ENCODE results near the gene PHIP. TPM values are rescaled to one million over a fixed set of nuclear protein-coding genes. Genes with fewer than 3 reads are reported as not detected.

Gene PHIP
- total and polyA plus RNA-seq, 2 experiments from 2014 or later: 48.0 to 65.4 TPM

DNA sequence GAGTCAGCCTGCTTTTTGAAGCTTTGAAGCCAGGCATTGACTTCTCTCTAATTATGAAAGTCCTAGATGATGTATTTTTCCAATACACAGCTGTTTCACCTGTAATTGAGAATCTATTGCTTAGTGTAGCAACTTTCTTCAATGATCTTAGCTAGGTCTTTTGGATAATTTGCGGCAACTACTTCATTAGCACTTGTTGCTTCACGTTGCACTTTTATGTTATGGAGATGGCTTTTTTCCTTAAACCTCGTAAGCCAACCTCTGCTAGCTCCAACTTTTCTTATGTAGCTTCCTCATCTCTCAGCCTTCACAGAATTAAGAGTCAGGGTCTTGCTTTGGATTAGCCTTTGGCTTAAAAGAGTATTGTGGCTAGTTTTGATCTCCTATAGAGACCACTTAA lies 44.8 kb downstream of the PHIP start (continued):
- TF ChIP-seq, protein P1, sequence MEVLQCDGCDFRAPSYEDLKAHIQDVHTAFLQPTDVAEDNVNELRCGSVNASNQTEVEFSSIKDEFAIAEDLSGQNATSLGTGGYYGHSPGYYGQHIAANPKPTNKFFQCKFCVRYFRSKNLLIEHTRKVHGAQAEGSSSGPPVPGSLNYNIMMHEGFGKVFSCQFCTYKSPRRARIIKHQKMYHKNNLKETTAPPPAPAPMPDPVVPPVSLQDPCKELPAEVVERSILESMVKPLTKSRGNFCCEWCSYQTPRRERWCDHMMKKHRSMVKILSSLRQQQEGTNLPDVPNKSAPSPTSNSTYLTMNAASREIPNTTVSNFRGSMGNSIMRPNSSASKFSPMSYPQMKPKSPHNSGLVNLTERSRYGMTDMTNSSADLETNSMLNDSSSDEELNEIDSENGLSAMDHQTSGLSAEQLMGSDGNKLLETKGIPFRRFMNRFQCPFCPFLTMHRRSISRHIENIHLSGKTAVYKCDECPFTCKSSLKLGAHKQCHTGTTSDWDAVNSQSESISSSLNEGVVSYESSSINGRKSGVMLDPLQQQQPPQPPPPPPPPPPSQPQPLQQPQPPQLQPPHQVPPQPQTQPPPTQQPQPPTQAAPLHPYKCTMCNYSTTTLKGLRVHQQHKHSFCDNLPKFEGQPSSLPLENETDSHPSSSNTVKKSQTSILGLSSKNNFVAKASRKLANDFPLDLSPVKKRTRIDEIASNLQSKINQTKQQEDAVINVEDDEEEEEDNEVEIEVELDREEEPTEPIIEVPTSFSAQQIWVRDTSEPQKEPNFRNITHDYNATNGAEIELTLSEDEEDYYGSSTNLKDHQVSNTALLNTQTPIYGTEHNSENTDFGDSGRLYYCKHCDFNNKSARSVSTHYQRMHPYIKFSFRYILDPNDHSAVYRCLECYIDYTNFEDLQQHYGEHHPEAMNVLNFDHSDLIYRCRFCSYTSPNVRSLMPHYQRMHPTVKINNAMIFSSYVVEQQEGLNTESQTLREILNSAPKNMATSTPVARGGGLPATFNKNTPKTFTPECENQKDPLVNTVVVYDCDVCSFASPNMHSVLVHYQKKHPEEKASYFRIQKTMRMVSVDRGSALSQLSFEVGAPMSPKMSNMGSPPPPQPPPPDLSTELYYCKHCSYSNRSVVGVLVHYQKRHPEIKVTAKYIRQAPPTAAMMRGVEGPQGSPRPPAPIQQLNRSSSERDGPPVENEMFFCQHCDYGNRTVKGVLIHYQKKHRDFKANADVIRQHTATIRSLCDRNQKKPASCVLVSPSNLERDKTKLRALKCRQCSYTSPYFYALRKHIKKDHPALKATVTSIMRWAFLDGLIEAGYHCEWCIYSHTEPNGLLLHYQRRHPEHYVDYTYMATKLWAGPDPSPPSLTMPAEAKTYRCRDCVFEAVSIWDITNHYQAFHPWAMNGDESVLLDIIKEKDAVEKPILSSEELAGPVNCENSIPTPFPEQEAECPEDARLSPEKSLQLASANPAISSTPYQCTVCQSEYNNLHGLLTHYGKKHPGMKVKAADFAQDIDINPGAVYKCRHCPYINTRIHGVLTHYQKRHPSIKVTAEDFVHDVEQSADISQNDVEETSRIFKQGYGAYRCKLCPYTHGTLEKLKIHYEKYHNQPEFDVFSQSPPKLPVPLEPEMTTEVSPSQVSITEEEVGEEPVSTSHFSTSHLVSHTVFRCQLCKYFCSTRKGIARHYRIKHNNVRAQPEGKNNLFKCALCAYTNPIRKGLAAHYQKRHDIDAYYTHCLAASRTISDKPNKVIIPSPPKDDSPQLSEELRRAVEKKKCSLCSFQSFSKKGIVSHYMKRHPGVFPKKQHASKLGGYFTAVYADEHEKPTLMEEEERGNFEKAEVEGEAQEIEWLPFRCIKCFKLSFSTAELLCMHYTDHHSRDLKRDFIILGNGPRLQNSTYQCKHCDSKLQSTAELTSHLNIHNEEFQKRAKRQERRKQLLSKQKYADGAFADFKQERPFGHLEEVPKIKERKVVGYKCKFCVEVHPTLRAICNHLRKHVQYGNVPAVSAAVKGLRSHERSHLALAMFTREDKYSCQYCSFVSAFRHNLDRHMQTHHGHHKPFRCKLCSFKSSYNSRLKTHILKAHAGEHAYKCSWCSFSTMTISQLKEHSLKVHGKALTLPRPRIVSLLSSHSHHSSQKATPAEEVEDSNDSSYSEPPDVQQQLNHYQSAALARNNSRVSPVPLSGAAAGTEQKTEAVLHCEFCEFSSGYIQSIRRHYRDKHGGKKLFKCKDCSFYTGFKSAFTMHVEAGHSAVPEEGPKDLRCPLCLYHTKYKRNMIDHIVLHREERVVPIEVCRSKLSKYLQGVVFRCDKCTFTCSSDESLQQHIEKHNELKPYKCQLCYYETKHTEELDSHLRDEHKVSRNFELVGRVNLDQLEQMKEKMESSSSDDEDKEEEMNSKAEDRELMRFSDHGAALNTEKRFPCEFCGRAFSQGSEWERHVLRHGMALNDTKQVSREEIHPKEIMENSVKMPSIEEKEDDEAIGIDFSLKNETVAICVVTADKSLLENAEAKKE (CRISPR knock-in tag; IDR thresholded peaks at IDR 0.05): no peak
- no peak for TF ChIP-seq STAT1 (IDR thresholded peaks at IDR 0.05; ENCODE audit: unreplicated experiment)
- TF ChIP-seq, protein P2, sequence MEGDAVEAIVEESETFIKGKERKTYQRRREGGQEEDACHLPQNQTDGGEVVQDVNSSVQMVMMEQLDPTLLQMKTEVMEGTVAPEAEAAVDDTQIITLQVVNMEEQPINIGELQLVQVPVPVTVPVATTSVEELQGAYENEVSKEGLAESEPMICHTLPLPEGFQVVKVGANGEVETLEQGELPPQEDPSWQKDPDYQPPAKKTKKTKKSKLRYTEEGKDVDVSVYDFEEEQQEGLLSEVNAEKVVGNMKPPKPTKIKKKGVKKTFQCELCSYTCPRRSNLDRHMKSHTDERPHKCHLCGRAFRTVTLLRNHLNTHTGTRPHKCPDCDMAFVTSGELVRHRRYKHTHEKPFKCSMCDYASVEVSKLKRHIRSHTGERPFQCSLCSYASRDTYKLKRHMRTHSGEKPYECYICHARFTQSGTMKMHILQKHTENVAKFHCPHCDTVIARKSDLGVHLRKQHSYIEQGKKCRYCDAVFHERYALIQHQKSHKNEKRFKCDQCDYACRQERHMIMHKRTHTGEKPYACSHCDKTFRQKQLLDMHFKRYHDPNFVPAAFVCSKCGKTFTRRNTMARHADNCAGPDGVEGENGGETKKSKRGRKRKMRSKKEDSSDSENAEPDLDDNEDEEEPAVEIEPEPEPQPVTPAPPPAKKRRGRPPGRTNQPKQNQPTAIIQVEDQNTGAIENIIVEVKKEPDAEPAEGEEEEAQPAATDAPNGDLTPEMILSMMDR (conservative IDR thresholded peaks at IDR 0.05; ENCODE audit: low read depth in 2 of 2): no peak

DNA sequence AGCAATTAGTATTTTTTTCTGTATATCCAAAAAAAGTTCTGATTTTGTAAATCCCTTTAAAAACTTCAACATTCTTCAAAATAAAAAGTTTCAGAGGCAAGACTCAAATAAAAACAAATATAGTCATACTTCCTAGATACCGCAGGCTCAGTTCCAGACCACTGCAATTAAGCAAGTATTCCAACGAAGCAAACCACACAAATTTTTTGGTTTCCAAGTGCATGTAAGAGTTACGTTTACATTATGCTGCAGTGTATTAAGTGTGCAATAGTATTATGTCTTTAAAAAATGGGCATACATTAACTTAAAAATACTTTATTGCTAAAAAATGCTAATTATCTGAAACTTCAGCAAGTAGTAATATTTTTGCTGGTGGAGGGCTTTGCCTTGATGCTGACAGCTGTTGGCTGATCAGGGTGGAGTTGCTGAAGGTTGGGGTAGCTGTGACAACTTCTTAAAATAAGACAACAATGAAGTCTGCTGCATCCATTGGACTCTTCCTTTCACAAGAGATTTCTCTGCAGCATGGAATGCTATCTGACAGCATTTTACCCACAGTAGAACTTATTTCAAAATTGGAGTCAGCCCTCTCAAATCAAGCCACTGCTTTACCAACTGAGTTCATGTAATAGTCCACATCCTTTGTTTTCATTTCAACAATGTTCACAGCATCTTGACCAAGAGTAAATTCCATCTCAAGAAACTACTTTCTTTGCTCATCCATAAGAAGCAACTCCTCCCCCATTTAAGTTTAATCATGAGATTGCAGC lies 46.0 kb downstream of the PHIP start:
- peaks cover 88% of the 10 kb centered on the region for H3K79me2 ChIP-seq (replicated peaks; ENCODE audit: insufficient read depth)
- no peak overlapping the region for H3K27ac ChIP-seq (ENCODE audit: low read depth)
- no peak for ATAC-seq
- TF ChIP-seq POLR2AphosphoS5 (IDR thresholded peaks at IDR 0.05; ENCODE audit: low read depth) (no peak), JUNB (IDR thresholded peaks at IDR 0.05; ENCODE audit: unreplicated experiment) (no peak), CREB1 (CRISPR knock-in tag; IDR thresholded peaks at IDR 0.05; ENCODE audit: low read depth) (no peak), ZNF114 (CRISPR knock-in tag; IDR thresholded peaks at IDR 0.05) (no peak), EZH2phosphoT487 (IDR thresholded peaks at IDR 0.05; ENCODE audit: unreplicated experiment) (no peak), ZNF331 (CRISPR knock-in tag; IDR thresholded peaks at IDR 0.05; ENCODE audit: low read depth) (no peak), NANOG (IDR thresholded peaks at IDR 0.05; ENCODE audit: borderline replicate concordance) (no peak), STAT1 (IDR thresholded peaks at IDR 0.05; ENCODE audit: unreplicated experiment) (no peak)
- TF ChIP-seq, protein P3, sequence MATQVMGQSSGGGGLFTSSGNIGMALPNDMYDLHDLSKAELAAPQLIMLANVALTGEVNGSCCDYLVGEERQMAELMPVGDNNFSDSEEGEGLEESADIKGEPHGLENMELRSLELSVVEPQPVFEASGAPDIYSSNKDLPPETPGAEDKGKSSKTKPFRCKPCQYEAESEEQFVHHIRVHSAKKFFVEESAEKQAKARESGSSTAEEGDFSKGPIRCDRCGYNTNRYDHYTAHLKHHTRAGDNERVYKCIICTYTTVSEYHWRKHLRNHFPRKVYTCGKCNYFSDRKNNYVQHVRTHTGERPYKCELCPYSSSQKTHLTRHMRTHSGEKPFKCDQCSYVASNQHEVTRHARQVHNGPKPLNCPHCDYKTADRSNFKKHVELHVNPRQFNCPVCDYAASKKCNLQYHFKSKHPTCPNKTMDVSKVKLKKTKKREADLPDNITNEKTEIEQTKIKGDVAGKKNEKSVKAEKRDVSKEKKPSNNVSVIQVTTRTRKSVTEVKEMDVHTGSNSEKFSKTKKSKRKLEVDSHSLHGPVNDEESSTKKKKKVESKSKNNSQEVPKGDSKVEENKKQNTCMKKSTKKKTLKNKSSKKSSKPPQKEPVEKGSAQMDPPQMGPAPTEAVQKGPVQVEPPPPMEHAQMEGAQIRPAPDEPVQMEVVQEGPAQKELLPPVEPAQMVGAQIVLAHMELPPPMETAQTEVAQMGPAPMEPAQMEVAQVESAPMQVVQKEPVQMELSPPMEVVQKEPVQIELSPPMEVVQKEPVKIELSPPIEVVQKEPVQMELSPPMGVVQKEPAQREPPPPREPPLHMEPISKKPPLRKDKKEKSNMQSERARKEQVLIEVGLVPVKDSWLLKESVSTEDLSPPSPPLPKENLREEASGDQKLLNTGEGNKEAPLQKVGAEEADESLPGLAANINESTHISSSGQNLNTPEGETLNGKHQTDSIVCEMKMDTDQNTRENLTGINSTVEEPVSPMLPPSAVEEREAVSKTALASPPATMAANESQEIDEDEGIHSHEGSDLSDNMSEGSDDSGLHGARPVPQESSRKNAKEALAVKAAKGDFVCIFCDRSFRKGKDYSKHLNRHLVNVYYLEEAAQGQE (IDR thresholded peaks at IDR 0.05; ENCODE audit: unreplicated experiment): no peak
- TF ChIP-seq, protein P4, sequence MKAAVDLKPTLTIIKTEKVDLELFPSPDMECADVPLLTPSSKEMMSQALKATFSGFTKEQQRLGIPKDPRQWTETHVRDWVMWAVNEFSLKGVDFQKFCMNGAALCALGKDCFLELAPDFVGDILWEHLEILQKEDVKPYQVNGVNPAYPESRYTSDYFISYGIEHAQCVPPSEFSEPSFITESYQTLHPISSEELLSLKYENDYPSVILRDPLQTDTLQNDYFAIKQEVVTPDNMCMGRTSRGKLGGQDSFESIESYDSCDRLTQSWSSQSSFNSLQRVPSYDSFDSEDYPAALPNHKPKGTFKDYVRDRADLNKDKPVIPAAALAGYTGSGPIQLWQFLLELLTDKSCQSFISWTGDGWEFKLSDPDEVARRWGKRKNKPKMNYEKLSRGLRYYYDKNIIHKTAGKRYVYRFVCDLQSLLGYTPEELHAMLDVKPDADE (IDR thresholded peaks at IDR 0.05): no peak

More for the DNA sequence above, 46.0 kb downstream of the PHIP start:
- no peaks in the 10 kb centered on the region for H3K9me3 Mint-ChIP-seq
- DNase-seq (ENCODE audit: low spot score): no peak
- no peaks in the 10 kb centered on the region for H3K36me3 ChIP-seq (ENCODE audit: insufficient read depth)
- no peak overlapping the region for H3K4me3 ChIP-seq
- no peak overlapping the region for H3K27ac Mint-ChIP-seq
- no peaks in the 10 kb centered on the region for H3K9me2 ChIP-seq (ENCODE audit: insufficient read depth)
- H3F3A ChIP-seq (replicated peaks; ENCODE audit: low read depth): no peaks in the 10 kb centered on the region
- H4K20me1 ChIP-seq (replicated peaks; ENCODE audit: insufficient read depth): peaks cover 11% of the 10 kb centered on the region
- H3K4me1 ChIP-seq (ENCODE audit: insufficient read depth): no peaks in the 10 kb centered on the region
- H3K27me3 ChIP-seq (ENCODE audit: insufficient read depth): no peaks in the 10 kb centered on the region
- H3K4me1 Mint-ChIP-seq: peaks cover 13% of the 10 kb centered on the region
- no peak overlapping the region for H2AFZ ChIP-seq
- H3K4me2 ChIP-seq: no peak overlapping the region
- no peak overlapping the region for H3K4me3 Mint-ChIP-seq
- no peaks in the 10 kb centered on the region for H3K27me3 Mint-ChIP-seq (ENCODE audit: insufficient read depth, low read depth, poor library complexity)
- peaks cover 23% of the 10 kb centered on the region for H3K36me3 Mint-ChIP-seq (ENCODE audit: low read depth)
